Stimulated activated naive CD4-positive, alpha-beta T cell treated with Interleukin-2 at 50 U/mL for 16 hours (primary cell): ENCODE measurements around the gene FBXL17.

Experiments
- DNase-seq: peaks from one replicate; lab custom pipeline; 2025; lab: John Stamatoyannopoulos, UW

FBXL17 gene

DNA sequence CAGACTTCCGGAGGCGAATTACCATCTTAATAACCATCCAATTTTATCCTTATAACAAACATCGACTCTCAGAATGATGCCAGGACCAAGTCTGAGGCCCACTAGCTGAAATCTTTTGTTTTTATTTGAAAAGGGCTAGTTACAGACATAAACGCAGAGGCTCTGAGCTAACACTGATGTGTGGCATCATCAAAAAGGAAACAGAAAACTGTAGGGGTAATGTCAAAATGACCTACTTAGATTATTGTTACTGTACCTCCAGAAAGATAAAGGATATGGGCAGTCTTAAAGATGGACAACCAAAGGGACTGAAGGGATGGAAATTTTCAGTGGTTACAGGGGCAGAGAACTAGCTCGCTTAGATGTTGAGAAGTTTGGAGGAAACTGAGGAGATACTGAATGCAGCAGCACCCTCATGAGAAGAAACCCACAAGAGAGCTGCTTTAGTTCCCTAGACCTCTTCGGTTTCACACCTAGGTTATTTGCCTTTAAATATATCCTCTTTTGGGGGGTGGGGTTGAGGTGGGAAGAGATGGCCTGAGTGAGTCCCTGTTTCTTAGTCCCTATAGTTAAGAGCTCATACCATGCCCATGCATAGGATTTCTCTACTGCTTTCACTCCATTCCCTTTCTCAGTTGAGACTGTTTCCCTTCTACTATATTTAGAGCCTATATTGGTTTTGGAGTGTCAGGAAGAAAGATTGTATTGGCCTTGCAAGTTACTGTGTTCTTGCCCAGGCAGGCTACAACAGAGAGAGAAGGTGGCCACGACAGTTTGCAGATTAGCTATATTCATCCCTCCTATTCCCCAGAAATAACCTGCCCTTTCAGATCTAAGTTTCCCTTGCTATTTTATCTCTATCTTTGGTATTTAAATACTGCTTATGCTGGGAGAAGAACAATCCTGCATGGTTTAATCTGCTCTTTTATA lies 390.8 kb downstream of the FBXL17 start:
- no peak for DNase-seq

DNA sequence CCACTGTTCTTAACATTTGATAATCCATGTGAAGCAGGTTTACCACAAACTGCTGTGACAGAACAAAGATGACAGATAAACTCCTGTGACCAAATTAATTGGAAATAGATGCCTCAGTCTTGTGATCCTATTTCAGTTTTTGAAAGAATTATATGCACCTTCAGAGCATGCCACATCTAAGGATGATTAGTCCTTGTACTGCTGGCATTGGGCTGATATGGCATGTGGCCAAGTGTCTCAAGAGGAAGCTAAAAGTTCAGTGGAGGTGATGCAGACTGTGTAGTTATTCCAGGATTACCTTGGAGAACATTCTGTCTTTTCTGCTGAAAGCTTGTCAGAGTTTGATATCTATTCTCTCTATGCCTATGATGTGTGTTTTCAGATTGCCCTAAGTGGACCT lies 396.8 kb downstream of the FBXL17 start:
- no peak for DNase-seq

DNA sequence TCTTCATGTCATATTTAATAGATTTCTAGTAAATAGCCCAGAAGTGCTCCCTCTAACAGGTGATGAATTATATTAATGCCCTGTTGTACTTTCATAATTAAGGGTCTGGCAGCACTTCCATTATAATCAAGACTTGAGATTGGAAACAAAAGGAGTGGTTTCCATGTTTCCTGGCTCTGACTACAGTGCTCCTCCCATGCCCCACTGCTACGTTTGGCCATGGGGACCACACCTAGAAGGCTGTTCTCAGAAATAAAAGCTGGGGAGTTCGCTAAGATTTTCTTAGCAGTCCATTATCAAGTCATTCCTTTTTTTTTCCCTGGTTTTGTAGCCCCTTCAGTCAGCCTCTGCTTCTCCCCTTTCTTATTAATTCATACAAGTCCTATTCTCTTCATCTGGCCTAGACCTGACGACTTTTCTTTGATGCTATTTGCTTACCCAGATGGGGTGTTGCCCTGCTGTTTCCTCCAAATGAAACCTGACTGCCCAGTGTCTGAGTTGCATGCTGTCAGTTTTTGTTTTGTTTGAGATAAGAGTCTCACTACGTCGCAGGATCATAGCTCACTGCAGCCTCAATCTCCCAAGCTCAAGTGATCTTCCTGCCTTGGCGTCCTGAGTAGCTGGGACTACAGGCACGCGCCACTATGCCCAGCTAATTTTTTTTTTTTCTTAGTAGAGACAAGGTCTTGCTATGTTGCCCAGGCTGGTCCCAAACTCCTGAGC lies 399.0 kb downstream of the FBXL17 start:
- DNase-seq: no peak

DNA sequence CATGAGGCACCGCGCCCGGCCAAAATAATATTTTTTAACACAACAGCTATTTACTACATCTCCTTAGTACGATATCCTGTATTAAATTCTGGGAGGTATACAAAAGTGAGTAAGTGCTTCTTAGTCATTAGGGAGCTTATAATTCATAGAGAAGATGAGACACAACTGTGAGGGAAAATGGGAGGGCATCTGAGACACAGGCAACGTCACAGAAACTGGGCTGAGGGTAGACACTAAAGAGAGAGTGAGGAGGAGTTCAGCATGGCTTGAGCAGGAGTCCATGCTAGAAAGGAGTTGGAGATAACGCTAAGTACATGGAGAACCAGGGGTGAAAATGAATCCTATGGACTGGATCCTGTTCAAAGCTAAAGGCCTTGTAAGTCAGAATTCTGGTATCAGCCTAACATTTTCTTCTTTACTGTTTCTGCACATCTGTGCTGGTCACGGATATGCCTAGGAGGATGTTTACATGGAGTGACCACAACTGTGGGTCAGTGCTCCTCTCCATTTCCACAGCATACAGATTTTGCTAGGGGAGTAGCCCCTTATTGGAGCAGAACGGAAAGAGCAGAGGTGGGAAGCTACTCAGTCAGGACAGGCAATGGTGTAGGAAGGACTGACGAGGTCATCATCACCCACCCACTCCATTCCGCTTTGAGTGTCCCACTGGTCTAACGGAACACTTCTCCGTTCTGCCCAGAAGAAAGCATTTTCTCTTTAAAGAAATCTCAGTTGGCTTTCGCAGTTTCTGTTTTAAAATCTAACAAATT lies 400.8 kb downstream of the FBXL17 start:
- no peak for DNase-seq

- DNase-seq: no peak
Observed at GRCh38 chr5:107979900-107980299, 402.0 kb downstream of the FBXL17 start.

DNA sequence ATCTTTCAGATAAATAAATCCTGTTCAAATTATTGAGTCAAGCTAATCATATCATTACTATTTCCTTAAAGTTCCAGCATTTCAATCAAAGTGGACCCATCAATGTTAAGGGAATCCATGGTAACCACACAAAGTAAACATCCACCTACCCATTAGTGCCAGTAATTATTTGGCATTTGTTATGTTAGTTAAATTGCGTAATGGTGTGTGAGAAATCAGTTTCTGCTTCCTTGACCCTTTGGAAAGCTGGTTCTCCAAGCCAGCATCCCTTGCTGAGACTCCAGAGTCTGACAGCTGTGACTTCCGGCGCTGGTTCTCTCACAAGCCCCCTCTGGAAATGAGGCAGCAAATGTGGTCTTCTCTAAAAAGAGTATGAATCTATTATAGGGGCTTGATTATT lies 402.6 kb downstream of the FBXL17 start:
- DNase-seq: no peak

DNA sequence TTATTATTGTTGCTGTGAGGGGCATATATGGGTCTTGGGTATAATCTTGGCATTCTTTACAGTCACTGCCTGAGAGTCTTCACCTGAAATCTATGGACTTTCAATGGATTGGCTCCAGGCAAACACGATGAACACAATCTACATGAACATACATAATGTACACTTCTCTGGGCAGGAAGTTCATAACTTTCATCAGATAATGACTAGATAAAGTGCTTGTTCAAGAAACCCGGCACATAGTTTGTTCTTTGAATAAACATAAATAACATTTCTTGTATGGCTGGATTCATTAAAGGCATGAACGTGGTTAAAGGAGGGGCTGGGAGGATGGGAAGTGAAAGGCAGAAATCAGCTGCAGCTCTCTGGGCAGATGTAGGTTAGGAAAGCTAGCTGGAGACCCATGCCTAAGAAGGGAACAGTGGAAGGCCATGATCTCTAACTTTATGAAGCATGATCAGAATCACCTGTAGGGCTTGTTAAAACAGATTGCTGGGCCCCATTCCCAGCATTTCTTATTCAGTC lies 404.3 kb downstream of the FBXL17 start:
- no peak for DNase-seq

- no peak for DNase-seq
Observed at GRCh38 chr5:107975568-107975967, 406.3 kb downstream of the FBXL17 start.

DNA sequence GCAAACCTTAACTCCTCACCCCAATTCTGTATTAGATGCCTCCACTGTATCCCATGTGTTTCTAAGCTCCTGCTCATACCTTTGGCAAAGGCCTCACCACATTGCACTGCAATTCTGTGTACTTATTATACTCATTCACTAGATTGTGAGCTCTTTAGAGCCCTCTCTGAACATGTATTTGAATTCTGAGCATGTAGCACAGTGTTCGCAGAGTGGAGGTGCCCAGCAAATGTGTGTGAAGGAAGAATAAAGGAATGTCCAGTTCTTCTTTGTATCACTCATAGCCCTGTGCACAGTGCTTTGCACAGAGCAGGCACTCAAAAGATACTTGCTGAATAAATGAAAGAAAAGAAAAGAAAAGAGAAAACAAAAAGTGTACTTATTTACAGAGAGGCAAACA lies 410.1 kb downstream of the FBXL17 start:
- no peak for DNase-seq

DNA sequence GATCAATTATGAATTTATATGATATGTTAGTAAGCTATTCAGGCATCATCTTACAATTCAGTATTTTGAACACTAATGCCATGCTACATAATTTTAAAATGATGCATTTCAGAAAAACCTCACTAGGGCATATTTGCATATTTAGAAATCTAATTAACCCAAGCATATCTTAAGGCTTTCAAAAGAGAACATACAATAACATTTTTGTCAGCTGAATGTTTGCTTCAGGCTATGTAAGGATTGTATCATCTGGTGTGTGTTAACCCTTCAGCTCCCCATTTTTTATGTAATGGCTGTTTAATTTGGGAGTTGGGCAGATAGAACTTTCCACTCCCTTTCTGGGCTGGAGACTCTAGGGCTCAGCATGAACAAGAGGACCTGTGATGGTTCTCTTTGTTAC lies 412.1 kb downstream of the FBXL17 start:
- DNase-seq: no peak

DNA sequence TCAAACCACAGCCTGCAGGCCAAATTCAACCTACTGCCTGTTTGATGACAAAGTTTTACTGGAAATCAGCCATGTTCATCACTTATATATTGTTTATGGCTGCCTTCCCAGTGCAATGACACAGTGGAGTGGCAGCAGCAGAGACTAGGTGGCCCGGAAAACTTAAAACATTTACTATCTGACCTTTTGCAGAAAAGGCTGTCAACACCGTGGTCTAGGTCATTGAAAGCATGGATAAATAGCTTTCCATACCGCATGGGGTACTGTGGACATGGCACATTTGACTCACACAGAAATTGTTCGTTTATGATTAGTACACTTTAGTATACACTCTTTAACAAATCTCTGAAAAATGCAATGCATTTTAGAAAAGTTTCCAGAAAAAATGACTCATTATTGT lies 412.9 kb downstream of the FBXL17 start:
- no peak for DNase-seq

- no peak for DNase-seq
Observed at GRCh38 chr5:107968406-107968843, 413.5 kb downstream of the FBXL17 start.

DNA sequence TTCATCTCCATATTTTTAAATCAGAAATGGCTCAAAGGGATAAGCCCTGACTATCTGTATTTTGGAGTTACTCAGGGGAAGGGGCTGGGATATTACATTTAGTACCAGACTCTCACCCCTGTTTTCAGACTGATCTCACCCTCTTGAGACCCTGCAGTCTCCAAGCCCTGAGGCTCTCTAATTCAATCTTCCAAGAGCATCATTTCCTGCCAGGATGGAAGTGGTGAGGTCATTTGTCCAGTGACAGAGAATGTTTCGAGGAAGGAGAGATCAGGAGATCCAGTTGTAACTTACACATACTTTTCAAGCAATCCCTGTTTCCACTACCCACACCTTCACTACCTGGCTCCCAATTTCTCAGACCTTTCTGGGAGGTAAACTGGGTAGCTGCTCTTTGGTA lies 415.7 kb downstream of the FBXL17 start:
- no peak for DNase-seq

GRCh38 chr5:107964722-107965121 lies 417.2 kb downstream of the FBXL17 start:
- no peak for DNase-seq

DNA sequence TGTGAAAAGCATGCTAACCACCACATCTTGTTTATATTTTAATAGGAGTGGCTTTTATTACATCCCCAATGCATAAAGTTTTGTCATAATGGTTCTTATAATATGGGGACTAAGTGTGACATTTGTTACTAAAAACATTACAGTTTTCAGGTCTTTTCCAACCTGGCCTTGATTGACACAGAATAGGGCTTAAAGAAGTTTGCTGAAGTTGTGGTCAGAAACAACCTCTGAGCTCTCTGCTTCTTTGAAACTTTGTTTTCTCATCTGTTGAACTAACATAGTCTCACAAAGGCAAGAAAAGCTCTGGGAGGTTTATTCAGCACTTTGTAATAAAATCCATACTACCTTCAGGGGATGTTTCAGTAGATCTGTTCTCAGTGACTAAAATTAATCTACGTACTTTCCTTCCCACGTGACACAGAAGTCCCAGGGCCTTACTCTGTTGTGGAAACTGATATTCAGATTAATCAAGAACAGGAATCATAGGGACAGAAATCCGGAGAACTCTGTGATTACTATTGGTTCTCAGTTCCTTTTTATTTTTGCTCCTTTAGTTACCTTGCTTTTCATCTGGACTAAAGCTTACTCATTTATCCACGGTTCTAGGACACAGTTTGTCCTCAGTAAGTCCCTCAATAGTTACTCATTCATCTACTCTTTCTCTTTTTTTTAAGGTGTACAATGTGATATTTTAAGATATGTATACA lies 422.2 kb downstream of the FBXL17 start:
- no peak for DNase-seq

GRCh38 chr5:107958861-107959260 lies 423.0 kb downstream of the FBXL17 start:
- DNase-seq: no peak

DNA sequence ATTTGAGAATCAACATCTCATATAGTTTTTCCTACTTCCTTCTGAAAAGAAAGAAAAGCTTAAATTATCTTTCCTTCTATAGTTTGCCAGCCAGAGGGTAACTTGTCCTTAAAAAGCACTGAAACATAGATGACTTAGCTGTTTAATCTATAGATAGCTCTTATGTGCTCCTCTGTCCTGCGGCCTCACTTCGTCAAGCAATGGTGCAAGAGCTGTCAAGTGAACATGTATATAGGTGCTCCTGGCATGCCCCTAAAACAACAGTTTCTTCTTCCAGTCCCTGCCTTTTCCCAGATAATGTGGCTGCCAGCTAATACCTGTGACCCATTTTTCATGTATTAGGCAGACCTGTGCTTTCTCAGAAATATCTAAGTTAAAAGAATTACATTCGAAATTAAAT lies 423.5 kb downstream of the FBXL17 start:
- DNase-seq: no peak

GRCh38 chr5:107957051-107957450 lies 424.8 kb downstream of the FBXL17 start:
- no peak for DNase-seq

DNA sequence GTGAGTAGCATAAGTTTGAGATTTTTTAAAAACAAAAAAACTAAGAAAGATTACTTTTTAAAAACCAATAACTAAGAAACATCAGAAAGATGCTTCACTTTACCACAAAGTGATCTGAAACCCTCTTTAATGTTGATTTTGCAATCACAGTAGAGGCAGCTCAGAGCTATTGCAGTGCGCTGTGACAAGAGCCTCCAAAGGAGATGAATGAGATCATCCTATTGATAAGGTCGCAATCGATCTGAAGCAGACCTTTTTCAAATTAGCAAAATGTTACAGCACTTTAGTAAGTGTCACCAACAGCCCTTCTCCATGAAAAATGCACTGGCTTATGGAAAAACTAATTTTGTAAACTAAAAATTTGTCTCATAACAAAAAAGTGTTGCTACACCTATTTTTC lies 426.6 kb downstream of the FBXL17 start:
- no peak for DNase-seq

- no peak for DNase-seq
Observed at GRCh38 chr5:107954254-107954653, 427.6 kb downstream of the FBXL17 start.

GRCh38 chr5:107952450-107952849 lies 429.4 kb downstream of the FBXL17 start:
- no peak for DNase-seq

GRCh38 chr5:107951309-107951708 lies 430.6 kb downstream of the FBXL17 start:
- no peak for DNase-seq
